Articular chondrocyte of knee joint (primary cell): ENCODE measurements around the gene AGXT2. TPM values are rescaled to one million over a fixed set of nuclear protein-coding genes. Genes with fewer than 3 reads are reported as not detected.

Experiments
- total RNA-seq: library from RNA; depleted of rRNA; stranded (reverse); fragments of >200 nt; gene quantifications from 2 replicates; pipeline ENCODE4 v1.2.3, GENCODE V29; 2012

Gene AGXT2
- not detected in 2 replicates for total RNA-seq

GRCh38 chr5:35047785-35048404 lies at the start of gene AGXT2:
Gene AGXT2, minus strand, starts transcription at chr5:35047949. Its CDS starts 57 bp downstream, at chr5:35047892.

Other genes starting within 250 kb of the AGXT2 start
- 0.78 and 1.4 TPM in 2 replicates for gene TTC23L, start 208.8 kb downstream of the AGXT2 start, total RNA-seq
- 55.3 and 67.8 TPM in 2 replicates for gene RAD1, start 132.4 kb downstream of the AGXT2 start, total RNA-seq
- 58.3 and 106 TPM in 2 replicates for gene BRIX1, start 132.2 kb downstream of the AGXT2 start, total RNA-seq
- 35.1 and 43.6 TPM in 2 replicates for gene DNAJC21, start 118.4 kb downstream of the AGXT2 start, total RNA-seq
- 1.6 and 2.3 TPM in 2 replicates for gene PRLR, start 182.5 kb upstream of the AGXT2 start, total RNA-seq